HepG2 (cell line): ENCODE data around the gene NOL12. TPM values are rescaled to one million over a fixed set of nuclear protein-coding genes. Genes with fewer than 3 reads are reported as not detected.

Experiments
- ASH2L ChIP-seq: fragments of 300-600, 200-600 bp; sonication (generic); IDR thresholded peaks from 2 replicates; pipeline ENCODE4 v1.7.0; 2017; ENCODE audit warnings: low read depth, mild to moderate bottlenecking, moderate library complexity, mixed read lengths, low read length; ENCODE audit not compliant: insufficient read length
- CREM ChIP-seq, 2 experiments: sonication (generic) in 1 of 2; formaldehyde crosslinking in 1 of 2; IDR thresholded peaks; 2 replicates each; pipeline versions ENCODE4 v1.4.0 to v1.6.1; 2016 to 2020; ENCODE audit warnings: antibody characterized with exemption in 1 of 2, mild to moderate bottlenecking in 1 of 2, missing genetic modification reagents in 1 of 2
- FLYWCH1 ChIP-seq: sonication (generic); formaldehyde crosslinking; IDR thresholded peaks from 2 replicates; pipeline ENCODE4 v1.8.1; 2023; ENCODE audit warnings: mild to moderate bottlenecking, missing genetic modification reagents
- GFI1 ChIP-seq: sonication (generic); formaldehyde crosslinking; IDR thresholded peaks from 2 replicates; pipeline ENCODE4 v1.5.0; 2020; ENCODE audit warnings: missing genetic modification reagents, mild to moderate bottlenecking, borderline replicate concordance
- HOXA7 ChIP-seq: sonication (generic); formaldehyde crosslinking; IDR thresholded peaks from 2 replicates; pipeline ENCODE4 v1.8.1; 2022; ENCODE audit warnings: mild to moderate bottlenecking, missing genetic modification reagents, moderate library complexity
- ISX ChIP-seq: sonication (generic); formaldehyde crosslinking; conservative IDR thresholded peaks from 2 replicates; pipeline ENCODE4 v1.5.0; 2020; ENCODE audit warnings: missing genetic modification reagents
- MAFF ChIP-seq: IDR thresholded peaks from 2 replicates; pipeline ENCODE4 v1.6.1; 2011; ENCODE audit warnings: low read depth, low read length, improper control_type of control experiment
- MAX ChIP-seq: IDR thresholded peaks from 2 replicates; pipeline ENCODE4 v1.6.1; 2012; ENCODE audit warnings: inconsistent platforms
- SRSF1 ChIP-seq: fragments of 200-400 bp; formaldehyde crosslinking; optimal IDR thresholded peaks from 2 replicates; pipeline ENCODE3; 2017; ENCODE audit warnings: mild to moderate bottlenecking, low read depth, low read length, moderate library complexity
- TAF1 ChIP-seq: sonication (generic); formaldehyde crosslinking; IDR thresholded peaks from 2 replicates; pipeline ENCODE4 v1.4.0; 2020; ENCODE audit warnings: missing genetic modification reagents
- THAP11 ChIP-seq: IDR thresholded peaks from 2 replicates; pipeline ENCODE4 v1.6.1; 2016; ENCODE audit warnings: missing biosample characterization, missing genetic modification reagents
- ZBTB20 ChIP-seq: sonication (generic); formaldehyde crosslinking; IDR thresholded peaks from 2 replicates; pipeline ENCODE4 v1.8.1; 2023; ENCODE audit warnings: missing genetic modification reagents, low read depth, mild to moderate bottlenecking, borderline replicate concordance
- ZEB1 ChIP-seq: IDR thresholded peaks from 2 replicates; pipeline ENCODE4 v1.6.1; 2012; ENCODE audit warnings: mild to moderate bottlenecking, low read depth, inconsistent platforms; ENCODE audit not compliant: insufficient replicate concordance
- ZNF326 ChIP-seq: sonication (generic); formaldehyde crosslinking; IDR thresholded peaks from 2 replicates; pipeline ENCODE4 v1.4.0; 2020; ENCODE audit warnings: missing genetic modification reagents, borderline replicate concordance
- ZNF644 ChIP-seq: IDR thresholded peaks from 2 replicates; pipeline ENCODE4 v1.6.1; 2016; ENCODE audit warnings: low read depth
- ZNF737 ChIP-seq: sonication (generic); formaldehyde crosslinking; IDR thresholded peaks from 2 replicates; pipeline ENCODE4 v1.5.0; 2020; ENCODE audit warnings: missing genetic modification reagents, mild to moderate bottlenecking, borderline replicate concordance
- ZSCAN30 ChIP-seq: sonication (generic); formaldehyde crosslinking; IDR thresholded peaks from 2 replicates; pipeline ENCODE4 v1.5.0; 2020; ENCODE audit warnings: mild to moderate bottlenecking, missing genetic modification reagents
- ZZZ3 ChIP-seq: sonication (generic); formaldehyde crosslinking; IDR thresholded peaks from 2 replicates; pipeline ENCODE4 v1.4.0; 2020; ENCODE audit warnings: missing genetic modification reagents, mild to moderate bottlenecking, borderline replicate concordance
- polyA plus RNA-seq, 8 experiments: library from polyadenylated mRNA; depleted of rRNA in 3 of 8; stranded (reverse) in 7 of 8; unstranded in 1 of 8; fragments of >200 nt; fragmentation: Illumina TruSeq in 4 of 8; extraction: Trizol in 4 of 8; gene quantifications; 2 replicates each; pipeline versions ENCODE4 v1.2.1 to v1.2.3, GENCODE V29; 2011 to 2016; ENCODE audit warnings: low read depth in 4 of 8, missing spikeins in 1 of 8, mixed read lengths in 1 of 8; ENCODE audit not compliant: insufficient read depth in 1 of 8
- total RNA-seq, 5 experiments: library from RNA; depleted of rRNA; stranded (reverse); fragments of >200 nt; fragmentation: Illumina TruSeq; extraction: Trizol; gene quantifications; 2 replicates each; pipeline ENCODE4 v1.2.3, GENCODE V29; 2016; ENCODE audit warnings: low read depth in 1 of 5
- TF ChIP-seq, protein P1 (sequence below): sonication (generic); formaldehyde crosslinking; IDR thresholded peaks from 2 replicates; pipeline ENCODE4 v1.4.0; 2020; ENCODE audit warnings: missing genetic modification reagents, mild to moderate bottlenecking, borderline replicate concordance
- TF ChIP-seq, protein P2 (sequence below): sonication (generic); formaldehyde crosslinking; IDR thresholded peaks from 2 replicates; pipeline ENCODE4 v1.8.0; 2022; ENCODE audit warnings: mild to moderate bottlenecking, missing genetic modification reagents, moderate library complexity
- TF ChIP-seq, protein P3 (sequence below): sonication (generic); formaldehyde crosslinking; IDR thresholded peaks from 2 replicates; pipeline ENCODE4 v1.5.0; 2020; ENCODE audit warnings: missing genetic modification reagents

The NOL12 gene
- total and polyA plus RNA-seq, 2 of the 13 experiments (the other 11 are each of a cell fraction or from before 2014, with no cell fraction given) = 14.3 to 31.4 TPM

DNA sequence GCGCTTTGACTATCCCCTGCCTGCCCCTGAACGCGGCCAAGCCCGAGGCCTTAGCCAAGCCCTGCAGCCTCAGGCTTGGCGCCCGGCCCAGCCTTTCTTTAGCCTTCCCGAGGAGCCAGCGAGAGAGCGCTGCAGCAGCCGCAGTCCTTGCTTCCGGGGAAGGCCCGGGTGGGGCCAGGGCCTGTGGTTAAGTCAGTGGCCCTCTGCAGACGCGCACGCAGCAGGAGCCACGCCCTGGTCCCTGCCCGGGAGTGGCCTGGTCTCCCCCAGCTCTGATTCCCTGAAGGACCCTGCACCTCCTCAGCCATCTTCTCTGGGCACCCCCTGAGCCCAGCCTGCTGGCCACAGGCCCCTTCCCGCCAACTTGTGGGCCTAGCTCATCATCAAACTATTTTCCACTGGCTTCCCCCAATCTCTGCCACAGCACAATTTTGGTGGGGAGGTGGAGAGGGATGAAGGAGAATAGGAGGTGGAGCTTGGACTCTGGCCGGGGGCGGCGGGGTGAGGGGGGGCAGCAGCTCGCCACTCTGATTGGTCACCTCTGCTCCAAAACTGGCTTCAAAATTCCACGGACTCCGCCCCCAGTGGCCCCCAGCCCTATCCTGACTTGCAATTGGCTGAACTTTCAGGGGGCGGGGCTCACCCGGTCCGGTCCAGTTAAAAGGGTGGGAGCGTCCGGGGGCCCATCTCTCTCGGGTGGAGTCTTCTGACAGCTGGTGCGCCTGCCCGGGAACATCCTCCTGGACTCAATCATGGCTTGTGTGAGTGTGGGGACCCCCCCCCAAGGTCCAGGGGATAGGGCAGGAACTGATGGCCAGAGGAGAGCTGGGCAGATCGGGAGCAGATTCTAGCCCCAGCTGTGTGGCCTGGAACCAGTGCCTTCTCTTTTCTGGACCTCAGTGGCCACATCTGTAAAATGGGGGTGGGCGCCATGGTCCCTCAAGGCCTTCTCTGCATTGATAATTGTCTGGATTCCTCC, 10.9 kb upstream of the NOL12 start, which contains the start of gene LGALS1 (continued):
- TF ChIP-seq ZBTB20 (CRISPR knock-in tag) (no peak), ZNF737 (CRISPR knock-in tag) (no peak), SRSF1 (peak; percentile 98), TAF1 (no peak; the same call in 1 of the 2 replicates), GFI1 (peak; percentile 54; the same call in 1 of the 2 replicates), ZSCAN30 (CRISPR knock-in tag) (no peak), ASH2L (peak; percentile 33), ZZZ3 (no peak; the same call in 1 of the 2 replicates), ISX (CRISPR knock-in tag) (no peak), MAFF (no peak), HOXA7 (CRISPR knock-in tag) (no peak), THAP11 (peak; percentile 26; the same call in 1 of the 2 replicates), FLYWCH1 (CRISPR knock-in tag) (no peak), CREM (IDR thresholded peaks at IDR 0.05) (no peak), CREM (CRISPR knock-in tag; IDR thresholded peaks at IDR 0.05) (no peak), ZNF644 (CRISPR knock-in tag) (no peak), MAX (peak; percentile 49; the same call in 1 of the 2 replicates), ZNF326 (CRISPR knock-in tag) (no peak), ZEB1 (no peak)
- TF ChIP-seq, protein P1, sequence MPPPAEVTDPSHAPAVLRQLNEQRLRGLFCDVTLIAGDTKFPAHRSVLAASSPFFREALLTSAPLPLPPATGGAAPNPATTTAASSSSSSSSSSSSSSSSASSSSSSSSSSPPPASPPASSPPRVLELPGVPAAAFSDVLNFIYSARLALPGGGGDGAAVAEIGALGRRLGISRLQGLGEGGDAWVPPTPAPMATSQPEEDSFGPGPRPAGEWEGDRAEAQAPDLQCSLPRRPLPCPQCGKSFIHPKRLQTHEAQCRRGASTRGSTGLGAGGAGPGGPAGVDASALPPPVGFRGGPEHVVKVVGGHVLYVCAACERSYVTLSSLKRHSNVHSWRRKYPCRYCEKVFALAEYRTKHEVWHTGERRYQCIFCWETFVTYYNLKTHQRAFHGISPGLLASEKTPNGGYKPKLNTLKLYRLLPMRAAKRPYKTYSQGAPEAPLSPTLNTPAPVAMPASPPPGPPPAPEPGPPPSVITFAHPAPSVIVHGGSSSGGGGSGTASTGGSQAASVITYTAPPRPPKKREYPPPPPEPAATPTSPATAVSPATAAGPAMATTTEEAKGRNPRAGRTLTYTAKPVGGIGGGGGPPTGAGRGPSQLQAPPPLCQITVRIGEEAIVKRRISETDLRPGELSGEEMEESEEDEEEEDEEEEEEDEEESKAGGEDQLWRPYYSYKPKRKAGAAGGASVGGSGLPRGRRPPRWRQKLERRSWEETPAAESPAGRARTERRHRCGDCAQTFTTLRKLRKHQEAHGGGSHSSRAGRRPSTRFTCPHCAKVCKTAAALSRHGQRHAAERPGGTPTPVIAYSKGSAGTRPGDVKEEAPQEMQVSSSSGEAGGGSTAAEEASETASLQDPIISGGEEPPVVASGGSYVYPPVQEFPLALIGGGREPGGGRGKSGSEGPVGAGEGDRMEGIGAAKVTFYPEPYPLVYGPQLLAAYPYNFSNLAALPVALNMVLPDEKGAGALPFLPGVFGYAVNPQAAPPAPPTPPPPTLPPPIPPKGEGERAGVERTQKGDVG (CRISPR knock-in tag) = no peak
- TF ChIP-seq, protein P2, sequence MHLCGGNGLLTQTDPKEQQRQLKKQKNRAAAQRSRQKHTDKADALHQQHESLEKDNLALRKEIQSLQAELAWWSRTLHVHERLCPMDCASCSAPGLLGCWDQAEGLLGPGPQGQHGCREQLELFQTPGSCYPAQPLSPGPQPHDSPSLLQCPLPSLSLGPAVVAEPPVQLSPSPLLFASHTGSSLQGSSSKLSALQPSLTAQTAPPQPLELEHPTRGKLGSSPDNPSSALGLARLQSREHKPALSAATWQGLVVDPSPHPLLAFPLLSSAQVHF (CRISPR knock-in tag) = no peak
- TF ChIP-seq, protein P3, sequence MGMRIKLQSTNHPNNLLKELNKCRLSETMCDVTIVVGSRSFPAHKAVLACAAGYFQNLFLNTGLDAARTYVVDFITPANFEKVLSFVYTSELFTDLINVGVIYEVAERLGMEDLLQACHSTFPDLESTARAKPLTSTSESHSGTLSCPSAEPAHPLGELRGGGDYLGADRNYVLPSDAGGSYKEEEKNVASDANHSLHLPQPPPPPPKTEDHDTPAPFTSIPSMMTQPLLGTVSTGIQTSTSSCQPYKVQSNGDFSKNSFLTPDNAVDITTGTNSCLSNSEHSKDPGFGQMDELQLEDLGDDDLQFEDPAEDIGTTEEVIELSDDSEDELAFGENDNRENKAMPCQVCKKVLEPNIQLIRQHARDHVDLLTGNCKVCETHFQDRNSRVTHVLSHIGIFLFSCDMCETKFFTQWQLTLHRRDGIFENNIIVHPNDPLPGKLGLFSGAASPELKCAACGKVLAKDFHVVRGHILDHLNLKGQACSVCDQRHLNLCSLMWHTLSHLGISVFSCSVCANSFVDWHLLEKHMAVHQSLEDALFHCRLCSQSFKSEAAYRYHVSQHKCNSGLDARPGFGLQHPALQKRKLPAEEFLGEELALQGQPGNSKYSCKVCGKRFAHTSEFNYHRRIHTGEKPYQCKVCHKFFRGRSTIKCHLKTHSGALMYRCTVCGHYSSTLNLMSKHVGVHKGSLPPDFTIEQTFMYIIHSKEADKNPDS (CRISPR knock-in tag) = no peak
